OCI-LY7 (cell line): ENCODE results near the gene MACC1.
"Not testable (repeated sequence)": the region's sequence is repeated elsewhere in the genome, so short reads cannot be mapped to it uniquely, and the experiment has no call there.

Source experiments
- EZH2phosphoT487 ChIP-seq: fragments of 200-600 bp; sonication (generic); IDR thresholded peaks from 2 replicates; pipeline ENCODE4 v1.6.1; 2018; ENCODE audit warnings: low read depth, borderline replicate concordance, mild to moderate bottlenecking, mixed run types, antibody characterized with exemption, low read length, moderate library complexity, mixed read lengths
- TF ChIP-seq, protein P1 (sequence below): fragments of 200-600 bp; sonication (generic); conservative IDR thresholded peaks from 2 replicates; pipeline ENCODE4 v1.5.1; 2014; ENCODE audit warnings: mild to moderate bottlenecking, antibody characterized with exemption, low read length, moderate library complexity, mixed read lengths

DNA sequence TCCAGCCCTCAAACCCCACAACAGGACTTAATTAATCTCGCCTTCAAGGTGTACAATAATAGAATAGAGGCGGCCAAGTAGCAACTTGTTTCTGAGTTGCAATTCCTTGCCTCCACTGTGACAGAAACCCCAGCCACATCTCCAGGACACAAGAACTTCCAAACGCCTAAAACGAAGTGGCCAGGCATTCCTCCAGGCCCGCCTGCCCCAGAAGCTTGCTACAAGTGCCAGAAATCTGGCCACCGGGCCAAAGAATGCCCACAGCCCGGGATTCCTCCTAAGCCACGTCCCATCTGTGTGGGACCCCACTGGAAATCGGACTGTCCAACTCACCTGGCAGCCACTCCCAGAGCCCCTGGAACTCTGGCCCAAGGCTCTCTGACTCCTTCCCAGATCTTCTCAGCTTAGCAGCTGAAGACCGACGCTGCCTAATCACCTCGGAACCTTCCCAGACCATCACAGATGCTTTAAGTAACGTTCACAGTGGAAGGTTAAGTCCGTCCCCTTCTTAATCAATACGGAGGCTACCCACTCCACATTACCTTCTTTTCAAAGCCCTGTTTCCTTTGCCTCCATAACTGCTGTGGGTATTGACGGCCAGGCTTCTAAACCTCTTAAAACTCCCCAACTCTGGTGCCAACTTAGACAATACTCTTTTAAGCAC lies 94.4 kb downstream of the MACC1 start:
- TF ChIP-seq, protein P1, sequence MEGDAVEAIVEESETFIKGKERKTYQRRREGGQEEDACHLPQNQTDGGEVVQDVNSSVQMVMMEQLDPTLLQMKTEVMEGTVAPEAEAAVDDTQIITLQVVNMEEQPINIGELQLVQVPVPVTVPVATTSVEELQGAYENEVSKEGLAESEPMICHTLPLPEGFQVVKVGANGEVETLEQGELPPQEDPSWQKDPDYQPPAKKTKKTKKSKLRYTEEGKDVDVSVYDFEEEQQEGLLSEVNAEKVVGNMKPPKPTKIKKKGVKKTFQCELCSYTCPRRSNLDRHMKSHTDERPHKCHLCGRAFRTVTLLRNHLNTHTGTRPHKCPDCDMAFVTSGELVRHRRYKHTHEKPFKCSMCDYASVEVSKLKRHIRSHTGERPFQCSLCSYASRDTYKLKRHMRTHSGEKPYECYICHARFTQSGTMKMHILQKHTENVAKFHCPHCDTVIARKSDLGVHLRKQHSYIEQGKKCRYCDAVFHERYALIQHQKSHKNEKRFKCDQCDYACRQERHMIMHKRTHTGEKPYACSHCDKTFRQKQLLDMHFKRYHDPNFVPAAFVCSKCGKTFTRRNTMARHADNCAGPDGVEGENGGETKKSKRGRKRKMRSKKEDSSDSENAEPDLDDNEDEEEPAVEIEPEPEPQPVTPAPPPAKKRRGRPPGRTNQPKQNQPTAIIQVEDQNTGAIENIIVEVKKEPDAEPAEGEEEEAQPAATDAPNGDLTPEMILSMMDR: not testable (repeated sequence)
- not testable (repeated sequence) for TF ChIP-seq EZH2phosphoT487
